C4-2B (cell line): ENCODE data around the gene P2RX1.

Experiments
- ZFX ChIP-seq: fragments of 450-650 bp; IDR thresholded peaks from 2 replicates; pipeline ENCODE4 v1.6.1; 2017
- TF ChIP-seq, protein P1 (sequence below): fragments of 450-650 bp; conservative IDR thresholded peaks from 2 replicates; pipeline ENCODE4 v1.5.1; 2017; ENCODE audit warnings: mild to moderate bottlenecking

DNA sequence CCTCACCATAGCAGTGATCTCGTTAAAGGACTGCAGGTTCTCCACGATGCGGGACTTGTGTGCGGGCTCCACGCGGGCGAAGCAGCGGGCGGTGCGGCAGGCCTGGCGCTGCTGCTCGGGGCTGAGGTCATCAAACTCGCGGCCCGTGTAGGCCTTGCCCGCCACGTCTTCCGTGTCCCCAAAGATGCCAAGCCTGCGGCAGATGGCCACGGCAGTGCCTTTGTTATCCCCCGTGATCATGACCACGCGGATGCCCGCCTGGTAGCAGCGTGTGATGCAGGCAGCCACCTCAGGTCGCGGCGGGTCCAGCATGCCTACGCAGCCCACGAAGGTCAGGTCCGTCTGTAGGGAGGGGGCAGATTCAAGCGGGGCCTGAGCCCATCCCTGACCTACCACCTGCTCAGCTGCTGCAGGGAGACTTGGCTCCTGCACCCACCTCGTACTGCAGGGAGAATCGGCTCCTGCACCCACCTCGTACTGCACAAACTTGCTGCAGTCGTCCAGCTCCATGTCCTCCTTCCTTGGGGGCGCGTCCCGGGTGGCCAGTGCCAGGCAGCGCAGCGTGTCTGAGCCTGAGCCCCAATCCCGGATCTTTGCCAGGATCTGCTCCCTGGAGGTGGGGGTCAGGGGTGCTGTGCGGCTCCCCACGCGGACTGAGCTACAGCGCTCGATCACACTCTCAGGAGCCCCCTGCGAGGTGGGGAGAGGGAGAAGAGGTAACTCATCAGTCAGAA, 24.9 kb upstream of the P2RX1 start:
- TF ChIP-seq, protein P1, sequence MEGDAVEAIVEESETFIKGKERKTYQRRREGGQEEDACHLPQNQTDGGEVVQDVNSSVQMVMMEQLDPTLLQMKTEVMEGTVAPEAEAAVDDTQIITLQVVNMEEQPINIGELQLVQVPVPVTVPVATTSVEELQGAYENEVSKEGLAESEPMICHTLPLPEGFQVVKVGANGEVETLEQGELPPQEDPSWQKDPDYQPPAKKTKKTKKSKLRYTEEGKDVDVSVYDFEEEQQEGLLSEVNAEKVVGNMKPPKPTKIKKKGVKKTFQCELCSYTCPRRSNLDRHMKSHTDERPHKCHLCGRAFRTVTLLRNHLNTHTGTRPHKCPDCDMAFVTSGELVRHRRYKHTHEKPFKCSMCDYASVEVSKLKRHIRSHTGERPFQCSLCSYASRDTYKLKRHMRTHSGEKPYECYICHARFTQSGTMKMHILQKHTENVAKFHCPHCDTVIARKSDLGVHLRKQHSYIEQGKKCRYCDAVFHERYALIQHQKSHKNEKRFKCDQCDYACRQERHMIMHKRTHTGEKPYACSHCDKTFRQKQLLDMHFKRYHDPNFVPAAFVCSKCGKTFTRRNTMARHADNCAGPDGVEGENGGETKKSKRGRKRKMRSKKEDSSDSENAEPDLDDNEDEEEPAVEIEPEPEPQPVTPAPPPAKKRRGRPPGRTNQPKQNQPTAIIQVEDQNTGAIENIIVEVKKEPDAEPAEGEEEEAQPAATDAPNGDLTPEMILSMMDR = no peak
- no peak for TF ChIP-seq ZFX
